Gastroesophageal sphincter (tissue), 3 donors: ENCODE measurements around the gene AK2.

Source experiments
- POLR2A ChIP-seq, 2 donors: fragments of 450-650 bp; IDR thresholded peaks; one replicate each; pipeline ENCODE4 v1.6.1; 2017; ENCODE audit warnings: antibody characterized with exemption in 2 of 2, mild to moderate bottlenecking in 2 of 2, moderate library complexity in 1 of 2
- POLR2AphosphoS5 ChIP-seq: sonication (generic); formaldehyde crosslinking; IDR thresholded peaks from one replicate; pipeline ENCODE4 v1.6.1; 2017; ENCODE audit warnings: antibody characterized with exemption
- TF ChIP-seq, protein P1 (sequence below), 4 experiments: fragments of 200-600 bp in 2 of 4; fragments of 450-650 bp in 2 of 4; sonication (generic) in 1 of 4; IDR thresholded peaks; one replicate each; pipeline ENCODE4 v1.5.1; 2017 to 2019; ENCODE audit warnings: antibody characterized with exemption in 4 of 4, mild to moderate bottlenecking in 2 of 4, moderate library complexity in 2 of 4

DNA sequence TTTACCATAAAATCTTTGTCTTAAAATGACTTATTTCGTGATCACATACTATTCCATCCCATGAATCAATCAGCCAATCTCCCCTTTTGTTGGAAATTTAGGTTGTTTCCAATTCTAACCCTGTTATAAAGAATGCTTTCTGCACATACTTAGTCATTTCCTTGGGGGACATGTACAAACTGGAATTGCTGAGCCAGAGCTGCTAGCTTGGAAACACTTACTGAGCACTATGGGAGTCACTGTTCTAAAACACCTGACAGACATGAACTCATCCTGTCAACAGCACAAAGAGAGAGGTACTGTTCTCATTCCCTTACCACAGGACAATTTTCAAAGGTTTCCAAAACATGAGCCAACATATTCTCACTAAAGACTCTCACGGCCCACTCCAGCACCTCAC lies 32.1 kb downstream of the AK2 start:
- TF ChIP-seq, protein P1, sequence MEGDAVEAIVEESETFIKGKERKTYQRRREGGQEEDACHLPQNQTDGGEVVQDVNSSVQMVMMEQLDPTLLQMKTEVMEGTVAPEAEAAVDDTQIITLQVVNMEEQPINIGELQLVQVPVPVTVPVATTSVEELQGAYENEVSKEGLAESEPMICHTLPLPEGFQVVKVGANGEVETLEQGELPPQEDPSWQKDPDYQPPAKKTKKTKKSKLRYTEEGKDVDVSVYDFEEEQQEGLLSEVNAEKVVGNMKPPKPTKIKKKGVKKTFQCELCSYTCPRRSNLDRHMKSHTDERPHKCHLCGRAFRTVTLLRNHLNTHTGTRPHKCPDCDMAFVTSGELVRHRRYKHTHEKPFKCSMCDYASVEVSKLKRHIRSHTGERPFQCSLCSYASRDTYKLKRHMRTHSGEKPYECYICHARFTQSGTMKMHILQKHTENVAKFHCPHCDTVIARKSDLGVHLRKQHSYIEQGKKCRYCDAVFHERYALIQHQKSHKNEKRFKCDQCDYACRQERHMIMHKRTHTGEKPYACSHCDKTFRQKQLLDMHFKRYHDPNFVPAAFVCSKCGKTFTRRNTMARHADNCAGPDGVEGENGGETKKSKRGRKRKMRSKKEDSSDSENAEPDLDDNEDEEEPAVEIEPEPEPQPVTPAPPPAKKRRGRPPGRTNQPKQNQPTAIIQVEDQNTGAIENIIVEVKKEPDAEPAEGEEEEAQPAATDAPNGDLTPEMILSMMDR (IDR thresholded peaks at IDR 0.05): no peak
- no peak for TF ChIP-seq POLR2A (IDR thresholded peaks at IDR 0.05)
- peak; percentile 13 for TF ChIP-seq POLR2AphosphoS5
